K562 (cell line): Measurements from ENCODE around the gene LMCD1. TPM values are rescaled to one million over a fixed set of nuclear protein-coding genes. Genes with fewer than 3 reads are reported as not detected.

Experiments
- ATAC-seq: fragments of 200-7000 bp; cut with Tn5 transposase; 3 replicates; pipeline ENCODE4 v1.9.1; 2020; ENCODE audit warnings: moderate library complexity
- BruUV-seq: library from RNA; stranded (reverse); fragments of 400-500 nt; replicated peaks from 2 replicates; lab custom pipeline; 2021; lab: Mats Ljungman, UMichigan
- CTCF ChIA-PET: fragments of 300-600 bp; formaldehyde crosslinking; extraction: SDS; loops from one replicate; lab custom pipeline; 2021; ENCODE audit warnings: low intra/inter-chr PET ratio; lab: Yijun Ruan, JAX
- POLR2A ChIA-PET: fragments of 300-600, 350-650 bp; sonication (Branson Sonifier 250); formaldehyde crosslinking; extraction: SDS; loops from one replicate; lab custom pipeline; 2021; ENCODE audit warnings: antibody characterized with exemption, inconsistent platforms; lab: Yijun Ruan, JAX
- DNase-seq, 4 experiments: peaks; one replicate each; pipeline versions ENCODE4 v3.0.0 to v3.0.0-alpha.2; 2011 to 2018; ENCODE audit warnings: low spot score in 3 of 4, mixed read lengths in 3 of 4; ENCODE audit errors: extremely low read depth in 1 of 4
- FAIRE-seq: peaks from 2 replicates; lab custom pipeline; 2011; peaks lifted over from hg19 to GRCh38; lab: Jason Lieb, UNC
- H2AFZ ChIP-seq: 2 replicates; pipeline ENCODE4 v1.6.0; 2011; ENCODE audit warnings: low read depth, low read length, control low read depth, inconsistent platforms
- H3K27ac ChIP-seq: fragments of 200-600 bp; 3 replicates; pipeline ENCODE4 v1.8.0; 2011; ENCODE audit warnings: low read depth, mild to moderate bottlenecking, control low read depth, inconsistent platforms, low read length, moderate library complexity, mixed read lengths; ENCODE audit errors: extremely low read depth
- H3K27me3 ChIP-seq, 2 experiments: fragments of 300-600 bp in 1 of 2; 2 replicates in 1 of 2; 3 replicates in 1 of 2; pipeline versions ENCODE4 v1.6.0 to v1.8.0; 2011; ENCODE audit warnings: inconsistent platforms in 2 of 2, low read length in 2 of 2, mild to moderate bottlenecking in 1 of 2, mixed read lengths in 1 of 2, moderate library complexity in 1 of 2; ENCODE audit not compliant: control insufficient read depth in 2 of 2, insufficient read depth in 2 of 2
- H3K36me3 ChIP-seq: fragments of 300-600 bp; 3 replicates; pipeline ENCODE4 v1.8.0; 2011; ENCODE audit warnings: mild to moderate bottlenecking, low read length, inconsistent platforms; ENCODE audit not compliant: control insufficient read depth, insufficient read depth
- H3K4me1 ChIP-seq, 2 experiments: fragments of 200-600 bp in 1 of 2; replicated peaks in 1 of 2; 2 replicates in 1 of 2; 3 replicates in 1 of 2; pipeline versions ENCODE4 v1.5.1 to v1.8.0; 2011; ENCODE audit warnings: inconsistent platforms in 2 of 2, low read length in 2 of 2, mild to moderate bottlenecking in 1 of 2, mixed read lengths in 1 of 2, moderate library complexity in 1 of 2; ENCODE audit not compliant: control insufficient read depth in 2 of 2, insufficient read depth in 2 of 2
- H3K4me2 ChIP-seq: 2 replicates; pipeline ENCODE4 v1.6.1; 2011; ENCODE audit warnings: low read length, control low read depth, inconsistent platforms, mixed read lengths; ENCODE audit not compliant: insufficient read depth
- H3K4me3 ChIP-seq: fragments of 200-600 bp; sonication (generic), shearing (Covaris generic); 2 replicates; pipeline ENCODE4 v1.5.1; 2016; ENCODE audit warnings: control low read depth, inconsistent platforms
- H3K79me2 ChIP-seq: fragments of 200-600 bp; 3 replicates; pipeline ENCODE4 v1.8.0; 2011; ENCODE audit warnings: low read length, inconsistent platforms; ENCODE audit not compliant: control insufficient read depth, insufficient read depth
- H3K9ac ChIP-seq, 2 experiments: 2 replicates each; pipeline versions ENCODE4 v1.6.0 to v1.6.1; 2011; ENCODE audit warnings: low read depth in 2 of 2, low read length in 2 of 2, control low read depth in 1 of 2, inconsistent platforms in 1 of 2, mild to moderate bottlenecking in 1 of 2, mixed read lengths in 1 of 2; ENCODE audit not compliant: insufficient read depth in 1 of 2
- H3K9me1 ChIP-seq: one replicate; pipeline ENCODE4 v1.6.0; 2011; ENCODE audit warnings: inconsistent platforms, mild to moderate bottlenecking, low read length, moderate library complexity; ENCODE audit not compliant: control insufficient read depth, insufficient read depth
- H3K9me3 ChIP-seq: replicated peaks from 2 replicates; pipeline ENCODE4 v1.5.1; 2011; ENCODE audit warnings: low read depth, low read length, inconsistent platforms; ENCODE audit not compliant: control insufficient read depth, insufficient read depth
- H4K20me1 ChIP-seq: replicated peaks from 2 replicates; pipeline ENCODE4 v1.6.1; 2011; ENCODE audit warnings: low read length, inconsistent platforms, mixed read lengths; ENCODE audit not compliant: control insufficient read depth, insufficient read depth
- BRD4 ChIP-seq: fragments of 200-600 bp; sonication (generic); IDR thresholded peaks from 2 replicates; pipeline ENCODE4 v1.6.1; 2017; ENCODE audit warnings: inconsistent platforms
- CBX3 ChIP-seq, 2 experiments: IDR thresholded peaks; 1 replicate in 1 of 2; 2 replicates in 1 of 2; pipeline ENCODE4 v1.6.1; 2012; ENCODE audit warnings: inconsistent platforms in 2 of 2, low read length in 2 of 2, borderline replicate concordance in 1 of 2, control low read depth in 1 of 2
- DACH1 ChIP-seq: fragments of 450-650 bp; IDR thresholded peaks from 2 replicates; pipeline ENCODE4 v1.6.1; 2018; ENCODE audit not compliant: partially characterized antibody
- NCOA4 ChIP-seq: fragments of 450-650 bp; IDR thresholded peaks from 2 replicates; pipeline ENCODE4 v1.6.1; 2018; ENCODE audit warnings: mild to moderate bottlenecking; ENCODE audit not compliant: partially characterized antibody
- RBM17 ChIP-seq: fragments of 200-400 bp; formaldehyde crosslinking; IDR thresholded peaks from 2 replicates; pipeline ENCODE4 v1.6.1; 2017; ENCODE audit warnings: low read depth, mild to moderate bottlenecking, low read length, borderline replicate concordance
- TAF7 ChIP-seq: fragments of 450-650 bp; IDR thresholded peaks from 2 replicates; pipeline ENCODE4 v1.6.1; 2016; ENCODE audit warnings: missing genetic modification characterization, missing compliant biosample characterization
- THRAP3 ChIP-seq: fragments of 450-650 bp; IDR thresholded peaks from 2 replicates; pipeline ENCODE4 v1.6.1; 2016; ENCODE audit warnings: mild to moderate bottlenecking, inconsistent platforms, borderline replicate concordance
- ZBTB26 ChIP-seq: fragments of 450-650 bp; formaldehyde crosslinking; IDR thresholded peaks from 2 replicates; pipeline ENCODE4 v1.4.0; 2022; ENCODE audit warnings: missing genetic modification characterization
- ZBTB34 ChIP-seq: fragments of 250-450 bp; sonication (Bioruptor Pico); IDR thresholded peaks from 2 replicates; pipeline ENCODE4 v1.8.0; 2021; ENCODE audit warnings: mild to moderate bottlenecking, moderate library complexity
- ZBTB9 ChIP-seq: fragments of 450-650 bp; formaldehyde crosslinking; IDR thresholded peaks from 2 replicates; pipeline ENCODE4 v1.4.0; 2020; ENCODE audit warnings: mild to moderate bottlenecking, moderate library complexity
- ZFP30 ChIP-seq: fragments of 250-450 bp; sonication (Bioruptor Pico); IDR thresholded peaks from 2 replicates; pipeline ENCODE4 v1.8.0; 2022; ENCODE audit warnings: moderate library complexity, mild to moderate bottlenecking, inconsistent platforms, borderline replicate concordance
- ZSCAN32 ChIP-seq: fragments of 450-650 bp; formaldehyde crosslinking; IDR thresholded peaks from 2 replicates; pipeline ENCODE4 v1.4.0; 2020; ENCODE audit warnings: mild to moderate bottlenecking, moderate library complexity
- WGBS: fragments of 100-300 bp; shearing (Covaris generic); methylation state at CpG from one replicate; pipeline ENCODE4 v1.1.6; 2016; ENCODE audit warnings: low coverage, mixed read lengths; ENCODE audit not compliant: insufficient coverage; ENCODE audit errors: missing lambda C conversion rate; 5-methylcytosine and 5-hydroxymethylcytosine counted together
- in situ Hi-C: fragments of 300-500 bp; cut with MboI; formaldehyde crosslinking; loops from 4 replicates; pipeline ENCODE4 v1.15.0; 2018; ENCODE audit warnings: inconsistent platforms, mixed read lengths
- intact Hi-C: fragments of 100-400 bp; cut with micrococcal nuclease; formaldehyde crosslinking; loops from 2 replicates; pipeline ENCODE4 v1.14.2; 2022
- polyA plus RNA-seq, 8 experiments: library from polyadenylated mRNA; depleted of rRNA in 4 of 8; stranded (reverse) in 5 of 8; unstranded in 3 of 8; fragments of >200 nt; fragmentation: Nextera tagmentation in 2 of 8; fragmentation: Illumina TruSeq in 1 of 8; extraction: Ambion mirVana in 2 of 8; extraction: Trizol in 1 of 8; gene quantifications; 2 replicates each; pipeline versions ENCODE4 v1.2.1 to v1.2.3, GENCODE V29; 2011 to 2014; ENCODE audit warnings: inconsistent platforms in 1 of 8, missing spikeins in 1 of 8
- total RNA-seq, 7 experiments: library from RNA; depleted of rRNA in 6 of 7; stranded (reverse); fragments of >200 nt in 6 of 7; fragmentation: Illumina TruSeq in 2 of 7; extraction: Trizol in 2 of 7; gene quantifications; 2 replicates each; pipeline versions ENCODE4 v1.2.1 to v1.2.3, GENCODE V29; 2011 to 2021; ENCODE audit warnings: low replicate concordance in 1 of 7

The LMCD1 gene
- total and polyA plus RNA-seq, 9 of the 15 experiments (the other 6 are each of a cell fraction or from before 2014, with no cell fraction given), result 0.60 TPM; not detected in 8

GRCh38 chr3:8519774-8520448 is 18.3 kb downstream of the LMCD1 start:
- DNase-seq (no peak), FAIRE-seq (no peak)
- intact Hi-C loops, result no loop called here
- in situ Hi-C loops, result no loop called here
- Histone ChIP-seq H4K20me1 (no peaks in the 10 kb centered on the region), H3K9me3 (no peaks in the 10 kb centered on the region), H2AFZ (no peak overlapping the region), H3K9ac (no peak overlapping the region), H3K79me2 (no peaks in the 10 kb centered on the region), H3K9me1 (no peaks in the 10 kb centered on the region), H3K4me2 (no peak overlapping the region)
- no TSS peak for BruUV-seq
- WGBS, result 3% methylated on average over 2 of the region's 2 CpGs
- CTCF ChIA-PET, result no interaction called here
- TF ChIP-seq ZBTB9 (no peak), CBX3 (IDR thresholded peaks at IDR 0.05; ENCODE audit: borderline replicate concordance in 1 of 2, low read length in 2 of 2) (no peak), TAF7 (tag) (no peak), ZBTB26 (no peak), THRAP3 (no peak), DACH1 (no peak), ZSCAN32 (CRISPR knock-in tag) (no peak), NCOA4 (no peak), RBM17 (no peak), ZBTB34 (no peak), ZFP30 (no peak), BRD4 (no peak)
- TF ChIP-seq, all 486 proteins: peak for 0
- no peak for ATAC-seq
- Histone ChIP-seq H3K27me3 (no peaks in the 10 kb centered on the region), H3K4me3 (no peak overlapping the region), H3K27ac (no peak overlapping the region), H3K36me3 (no peaks in the 10 kb centered on the region), H3K4me1 (no peaks in the 10 kb centered on the region)
- POLR2A ChIA-PET, result no interaction called here
